Neural progenitor cell (in vitro differentiated cells): ENCODE data around the gene HOXC10. TPM values are rescaled to one million over a fixed set of nuclear protein-coding genes. Genes with fewer than 3 reads are reported as not detected.

Source experiments
- DNase-seq: peaks from one replicate; pipeline ENCODE4 v3.0.0-alpha.2; 2016; ENCODE audit warnings: low spot score
- H2AFZ ChIP-seq: fragments of 200-600 bp; sonication (generic); replicated peaks from 2 replicates; pipeline ENCODE4 v1.6.1; 2016; ENCODE audit warnings: antibody characterized with exemption
- H3F3A ChIP-seq: fragments of 200-600 bp; sonication (generic); 2 replicates; pipeline ENCODE4 v1.6.1; 2016; ENCODE audit warnings: antibody characterized with exemption, low read depth
- H3K27ac ChIP-seq: fragments of 200-600 bp; sonication (generic); 2 replicates; pipeline ENCODE4 v1.5.1; 2016; ENCODE audit warnings: mild to moderate bottlenecking
- H3K27me3 ChIP-seq: fragments of 200-600 bp; sonication (generic); 2 replicates; pipeline ENCODE4 v1.6.1; 2016; ENCODE audit warnings: mild to moderate bottlenecking, moderate library complexity
- H3K36me3 ChIP-seq: fragments of 200-600 bp; sonication (generic); 2 replicates; pipeline ENCODE4 v1.5.1; 2016
- H3K4me1 ChIP-seq: fragments of 200-600 bp; sonication (generic); 2 replicates; pipeline ENCODE4 v1.6.1; 2016; ENCODE audit warnings: mixed run types
- H3K4me2 ChIP-seq: fragments of 200-600 bp; sonication (generic); 2 replicates; pipeline ENCODE4 v1.6.1; 2016
- H3K4me3 ChIP-seq: fragments of 200-600 bp; sonication (generic); 2 replicates; pipeline ENCODE4 v1.5.1; 2016
- H3K79me2 ChIP-seq: fragments of 200-600 bp; sonication (generic); 2 replicates; pipeline ENCODE4 v1.6.1; 2016; ENCODE audit warnings: low read depth
- H3K9ac ChIP-seq: fragments of 200-600 bp; sonication (generic); 2 replicates; pipeline ENCODE4 v1.6.1; 2016
- H3K9me3 ChIP-seq: fragments of 200-600 bp; sonication (generic); 2 replicates; pipeline ENCODE4 v1.5.1; 2016; ENCODE audit warnings: low read depth
- H4K20me1 ChIP-seq: fragments of 200-600 bp; sonication (generic); 2 replicates; pipeline ENCODE4 v1.6.1; 2016; ENCODE audit warnings: low read depth
- H3K27ac Mint-ChIP-seq: 3 replicates; pipeline ENCODE4 v1.8.0; 2021; ENCODE audit warnings: mixed read lengths
- H3K27me3 Mint-ChIP-seq: 2 replicates; pipeline ENCODE4 v1.8.0; 2022; ENCODE audit warnings: low read depth, mild to moderate bottlenecking, inconsistent platforms, moderate library complexity, mixed read lengths; ENCODE audit not compliant: insufficient read depth
- H3K36me3 Mint-ChIP-seq: 3 replicates; pipeline ENCODE4 v1.8.0; 2021; ENCODE audit warnings: mixed read lengths
- H3K4me1 Mint-ChIP-seq: 3 replicates; pipeline ENCODE4 v1.8.0; 2021; ENCODE audit warnings: mixed read lengths
- H3K4me3 Mint-ChIP-seq: 3 replicates; pipeline ENCODE4 v1.8.0; 2021; ENCODE audit warnings: mild to moderate bottlenecking, moderate library complexity, mixed read lengths
- H3K9me3 Mint-ChIP-seq: 3 replicates; pipeline ENCODE4 v1.8.0; 2020; ENCODE audit warnings: mixed read lengths
- EZH2 ChIP-seq: fragments of 200-600 bp; sonication (generic); IDR thresholded peaks from 2 replicates; pipeline ENCODE4 v1.6.1; 2017; ENCODE audit warnings: antibody characterized with exemption, mild to moderate bottlenecking, moderate library complexity
- EZH2phosphoT487 ChIP-seq: fragments of 200-600 bp; sonication (generic); IDR thresholded peaks from 2 replicates; pipeline ENCODE4 v1.6.1; 2017; ENCODE audit warnings: antibody characterized with exemption
- total RNA-seq: library from RNA; depleted of rRNA; stranded (reverse); fragments of >200 nt; gene quantifications from 2 replicates; pipeline ENCODE4 v1.2.3, GENCODE V29; 2015; ENCODE audit warnings: low replicate concordance
- TF ChIP-seq, protein P1 (sequence below): fragments of 200-600 bp; sonication (generic); IDR thresholded peaks from 2 replicates; pipeline ENCODE4 v1.5.1; 2017; ENCODE audit warnings: antibody characterized with exemption, mild to moderate bottlenecking

The HOXC10 gene
- total RNA-seq, 1 donor from 2014 or later = not detected

DNA sequence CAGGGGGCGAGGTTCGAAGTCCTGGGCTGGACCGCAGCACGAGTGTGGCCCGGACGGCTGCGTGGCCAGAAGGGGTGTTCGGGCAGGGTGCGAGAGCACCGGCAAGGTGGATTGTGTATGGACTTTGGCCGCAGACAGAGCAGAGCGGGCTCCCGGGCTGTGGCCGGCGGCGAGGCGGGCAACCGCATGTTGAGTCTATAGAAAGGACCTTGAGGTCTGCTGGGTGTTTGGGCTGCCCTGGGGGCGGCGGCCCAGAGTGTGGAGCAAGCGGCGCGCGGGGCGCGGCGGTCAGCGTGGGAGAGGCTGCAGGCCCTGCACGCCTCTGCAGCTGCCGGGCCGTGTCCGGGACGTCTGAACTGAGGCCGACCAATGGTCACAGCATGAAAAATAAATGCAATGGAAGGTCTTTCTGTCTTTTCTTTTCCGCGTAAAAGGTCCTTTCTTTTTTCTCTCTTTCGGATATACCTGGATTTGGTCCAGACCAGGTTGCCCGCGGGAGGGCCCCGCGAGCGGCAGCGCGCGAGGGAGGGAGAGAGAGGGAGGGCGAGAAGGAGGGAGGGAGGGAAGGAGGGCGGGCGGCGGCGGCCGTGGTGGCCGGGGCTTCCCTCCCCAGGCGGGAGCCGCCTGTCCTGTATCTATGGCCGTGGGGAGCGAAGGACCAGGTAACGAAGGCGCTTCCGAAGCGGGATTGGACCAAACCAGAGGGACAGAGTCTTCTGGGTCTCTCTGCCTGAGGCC is 9.5 kb downstream of the HOXC10 start:
- peaks cover 93% of the 10 kb centered on the region for H4K20me1 ChIP-seq
- H3K4me2 ChIP-seq = no peak overlapping the region
- no peaks in the 10 kb centered on the region for H3K4me1 ChIP-seq
- H3F3A ChIP-seq = no peaks in the 10 kb centered on the region
- H3K27ac Mint-ChIP-seq = no peak overlapping the region
- peaks cover 100% of the 10 kb centered on the region for H3K27me3 ChIP-seq
- no peaks in the 10 kb centered on the region for H3K36me3 Mint-ChIP-seq
- H3K9me3 Mint-ChIP-seq = peaks cover 8% of the 10 kb centered on the region
- DNase-seq = no peak
- H3K4me1 Mint-ChIP-seq = peaks cover 2% of the 10 kb centered on the region
- no peaks in the 10 kb centered on the region for H3K9me3 ChIP-seq
- no peak overlapping the region for H3K4me3 Mint-ChIP-seq
- peak; percentile 90 for TF ChIP-seq EZH2phosphoT487
- TF ChIP-seq, protein P1, sequence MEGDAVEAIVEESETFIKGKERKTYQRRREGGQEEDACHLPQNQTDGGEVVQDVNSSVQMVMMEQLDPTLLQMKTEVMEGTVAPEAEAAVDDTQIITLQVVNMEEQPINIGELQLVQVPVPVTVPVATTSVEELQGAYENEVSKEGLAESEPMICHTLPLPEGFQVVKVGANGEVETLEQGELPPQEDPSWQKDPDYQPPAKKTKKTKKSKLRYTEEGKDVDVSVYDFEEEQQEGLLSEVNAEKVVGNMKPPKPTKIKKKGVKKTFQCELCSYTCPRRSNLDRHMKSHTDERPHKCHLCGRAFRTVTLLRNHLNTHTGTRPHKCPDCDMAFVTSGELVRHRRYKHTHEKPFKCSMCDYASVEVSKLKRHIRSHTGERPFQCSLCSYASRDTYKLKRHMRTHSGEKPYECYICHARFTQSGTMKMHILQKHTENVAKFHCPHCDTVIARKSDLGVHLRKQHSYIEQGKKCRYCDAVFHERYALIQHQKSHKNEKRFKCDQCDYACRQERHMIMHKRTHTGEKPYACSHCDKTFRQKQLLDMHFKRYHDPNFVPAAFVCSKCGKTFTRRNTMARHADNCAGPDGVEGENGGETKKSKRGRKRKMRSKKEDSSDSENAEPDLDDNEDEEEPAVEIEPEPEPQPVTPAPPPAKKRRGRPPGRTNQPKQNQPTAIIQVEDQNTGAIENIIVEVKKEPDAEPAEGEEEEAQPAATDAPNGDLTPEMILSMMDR = no peak
- peak; percentile 89 for TF ChIP-seq EZH2
- no peak overlapping the region for H3K9ac ChIP-seq
- no peak overlapping the region for H3K27ac ChIP-seq
- H3K27me3 Mint-ChIP-seq = peaks cover 98% of the 10 kb centered on the region
- H3K79me2 ChIP-seq = no peaks in the 10 kb centered on the region
- no peak overlapping the region for H3K4me3 ChIP-seq
- H3K36me3 ChIP-seq = no peaks in the 10 kb centered on the region
- no peak overlapping the region for H2AFZ ChIP-seq

DNA sequence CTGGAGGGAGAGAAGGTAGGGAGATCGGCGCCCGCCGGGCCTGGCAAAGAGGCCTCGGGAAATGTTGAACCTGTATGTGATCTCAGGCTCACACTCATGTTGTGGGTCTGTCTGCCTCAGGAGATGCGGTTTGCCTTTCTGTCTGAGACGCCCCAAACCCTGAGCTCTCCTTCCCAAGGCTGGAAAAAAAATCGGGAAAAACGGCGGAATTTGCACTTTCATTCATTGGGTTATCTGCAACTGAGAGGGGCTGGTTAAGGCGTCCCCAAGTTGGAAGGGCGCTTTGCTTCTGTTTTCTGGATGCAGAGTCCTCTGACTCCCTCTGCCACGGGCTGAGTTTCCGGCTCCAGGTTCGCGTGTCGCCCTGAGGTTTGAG is 10.0 kb downstream of the HOXC10 start:
- Histone ChIP-seq H3K9me3 (no peaks in the 10 kb centered on the region), H3K36me3 (no peaks in the 10 kb centered on the region), H3K79me2 (no peaks in the 10 kb centered on the region), H3K4me1 (no peaks in the 10 kb centered on the region), H3K27me3 (peaks cover 100% of the 10 kb centered on the region), H2AFZ (no peak overlapping the region), H3F3A (no peaks in the 10 kb centered on the region), H3K27ac (no peak overlapping the region), H3K4me2 (no peak overlapping the region), H3K9ac (no peak overlapping the region), H3K4me3 (no peak overlapping the region), H4K20me1 (peaks cover 93% of the 10 kb centered on the region)
- no peak for DNase-seq
- H3K27me3 Mint-ChIP-seq = peaks cover 98% of the 10 kb centered on the region
- H3K27ac Mint-ChIP-seq = no peak overlapping the region
- H3K4me1 Mint-ChIP-seq = peaks cover 2% of the 10 kb centered on the region
- TF ChIP-seq EZH2phosphoT487 (peak; percentile 65), EZH2 (no peak)
- no peaks in the 10 kb centered on the region for H3K36me3 Mint-ChIP-seq
- no peak overlapping the region for H3K4me3 Mint-ChIP-seq
- H3K9me3 Mint-ChIP-seq = peaks cover 5% of the 10 kb centered on the region

DNA sequence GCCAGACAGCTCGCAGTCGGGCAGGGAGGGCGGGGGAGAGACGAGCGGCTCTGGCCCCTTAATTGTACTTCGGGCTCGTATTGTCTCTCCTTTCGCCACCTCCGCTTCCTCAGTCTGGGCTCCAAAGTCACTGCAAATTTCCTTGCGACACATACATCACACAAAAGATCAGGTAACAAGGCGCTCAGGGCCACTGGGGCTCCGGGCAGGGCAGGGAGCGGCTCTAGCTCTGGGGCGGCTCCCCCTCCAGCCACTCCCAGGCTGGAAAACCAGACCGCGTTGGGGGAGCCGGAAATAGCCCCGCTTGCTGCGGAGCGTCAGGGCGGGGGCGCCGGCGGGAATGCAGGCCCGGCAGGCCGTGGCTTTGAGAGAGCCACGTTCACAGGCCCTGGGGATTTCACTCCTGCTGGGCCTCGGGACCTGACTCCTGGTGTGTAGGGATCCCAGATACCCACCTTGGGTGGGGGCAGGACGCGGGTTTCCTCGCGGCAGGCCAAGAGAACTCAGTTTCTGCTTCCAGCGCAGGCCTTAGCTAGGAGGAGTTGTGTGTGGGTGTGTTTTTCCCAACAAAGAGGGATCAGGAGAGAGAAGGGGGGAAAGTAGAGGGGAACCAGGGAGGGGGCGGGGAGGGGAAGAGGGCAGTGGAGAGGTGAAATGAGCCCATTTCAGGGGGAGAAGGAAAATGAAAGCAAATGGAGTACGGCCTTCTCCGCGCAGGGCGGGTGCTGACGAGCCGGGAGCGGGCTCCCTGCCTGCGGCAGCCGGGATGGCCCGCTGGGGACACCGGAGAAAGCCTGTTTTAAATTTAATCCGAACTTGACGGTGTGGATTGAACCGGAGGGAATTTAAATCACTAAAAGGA is 10.7 kb downstream of the HOXC10 start:
- H3K36me3 Mint-ChIP-seq = no peaks in the 10 kb centered on the region
- H3K4me1 ChIP-seq = no peaks in the 10 kb centered on the region
- H3K4me1 Mint-ChIP-seq = peaks cover 2% of the 10 kb centered on the region
- peaks cover 98% of the 10 kb centered on the region for H3K27me3 Mint-ChIP-seq
- H3K9ac ChIP-seq = no peak overlapping the region
- TF ChIP-seq, protein P1 = no peak
- TF ChIP-seq EZH2 = peak; percentile 95
- TF ChIP-seq EZH2phosphoT487 = peak; percentile 95
- H3F3A ChIP-seq = no peaks in the 10 kb centered on the region
- no peak overlapping the region for H3K4me3 ChIP-seq
- H3K9me3 Mint-ChIP-seq = peaks cover 5% of the 10 kb centered on the region
- H3K4me3 Mint-ChIP-seq = peak overlapping the region; percentile 27
- peaks cover 100% of the 10 kb centered on the region for H3K27me3 ChIP-seq
- no peaks in the 10 kb centered on the region for H3K36me3 ChIP-seq
- H3K79me2 ChIP-seq = no peaks in the 10 kb centered on the region
- no peak overlapping the region for H2AFZ ChIP-seq
- peaks cover 92% of the 10 kb centered on the region for H4K20me1 ChIP-seq
- no peaks in the 10 kb centered on the region for H3K9me3 ChIP-seq
- DNase-seq = no peak
- H3K27ac Mint-ChIP-seq = no peak overlapping the region
- no peak overlapping the region for H3K4me2 ChIP-seq
- H3K27ac ChIP-seq = no peak overlapping the region
